Panc1 (cell line): ENCODE measurements around the gene WRAP73. TPM values are rescaled to one million over a fixed set of nuclear protein-coding genes. Genes with fewer than 3 reads are reported as not detected.

Experiments
- ATAC-seq: fragments of 200-7000 bp; cut with Tn5 transposase; 2 replicates; pipeline ENCODE4 v1.9.1; 2020; ENCODE audit warnings: mild to moderate bottlenecking, moderate library complexity
- BruUV-seq: library from RNA; stranded (reverse); fragments of 400-500 nt; replicated peaks from 2 replicates; lab custom pipeline; 2021; lab: Mats Ljungman, UMichigan
- CTCF ChIA-PET: fragments of 300-600 bp; sonication (Branson Sonifier 250); formaldehyde crosslinking; loops from one replicate; lab custom pipeline; 2022; ENCODE audit warnings: antibody characterized with exemption; lab: Charles Lee
- POLR2A ChIA-PET: fragments of 300-600 bp; sonication (Branson Sonifier 250); formaldehyde crosslinking; loops from one replicate; lab custom pipeline; 2022; ENCODE audit warnings: antibody characterized with exemption; lab: Charles Lee
- DNase-seq: peaks from one replicate; pipeline ENCODE4 v3.0.0-alpha.2; 2010; ENCODE audit warnings: low read depth, low spot score
- H3K27ac ChIP-seq: 2 replicates; pipeline ENCODE4 v1.5.1; 2011; ENCODE audit warnings: mild to moderate bottlenecking, low read length, inconsistent platforms
- H3K27me3 ChIP-seq: fragments of 200-500 bp; sonication (Bioruptor generic); 2 replicates; pipeline ENCODE4 v1.6.0; 2014; ENCODE audit warnings: low read length, inconsistent platforms; ENCODE audit not compliant: control insufficient read depth, insufficient read depth
- H3K36me3 ChIP-seq: fragments of 200-500 bp; sonication (Bioruptor generic); 2 replicates; pipeline ENCODE4 v1.5.1; 2014; ENCODE audit warnings: inconsistent platforms, mild to moderate bottlenecking, low read length, moderate library complexity; ENCODE audit not compliant: control insufficient read depth, insufficient read depth
- H3K4me1 ChIP-seq: 2 replicates; pipeline ENCODE4 v1.5.1; 2011; ENCODE audit warnings: inconsistent platforms, mild to moderate bottlenecking, low read length, moderate library complexity; ENCODE audit not compliant: control insufficient read depth, insufficient read depth
- H3K4me3 ChIP-seq, 2 experiments: 2 replicates each; pipeline ENCODE4 v1.5.1; 2011 to 2012; ENCODE audit warnings: low read depth in 2 of 2, low read length in 2 of 2, mild to moderate bottlenecking in 2 of 2, inconsistent platforms in 1 of 2, moderate library complexity in 1 of 2
- H3K9me3 ChIP-seq: fragments of 200-500 bp; sonication (Bioruptor generic); 2 replicates; pipeline ENCODE4 v1.5.1; 2014; ENCODE audit warnings: low read depth, mild to moderate bottlenecking, inconsistent platforms, low read length, moderate library complexity; ENCODE audit not compliant: control insufficient read depth, insufficient read depth
- CTCF ChIP-seq: fragments of 450-650 bp; IDR thresholded peaks from 2 replicates; pipeline ENCODE4 v1.5.1; 2017; ENCODE audit warnings: mild to moderate bottlenecking
- POLR2AphosphoS5 ChIP-seq: IDR thresholded peaks from 2 replicates; pipeline ENCODE4 v1.6.1; 2012; ENCODE audit warnings: mild to moderate bottlenecking, low read depth, low read length, moderate library complexity
- REST ChIP-seq, 2 experiments: IDR thresholded peaks; 2 replicates each; pipeline ENCODE4 v1.6.1; 2011 to 2012; ENCODE audit warnings: low read depth in 2 of 2, control low read depth in 1 of 2, low read length in 1 of 2, mild to moderate bottlenecking in 1 of 2, moderate library complexity in 1 of 2; ENCODE audit not compliant: insufficient read depth in 1 of 2
- SIN3A ChIP-seq: IDR thresholded peaks from 2 replicates; pipeline ENCODE4 v1.6.1; 2012; ENCODE audit warnings: low read depth, mild to moderate bottlenecking, low read length, moderate library complexity, borderline replicate concordance; ENCODE audit not compliant: insufficient read depth
- TCF7L2 ChIP-seq: IDR thresholded peaks from 2 replicates; pipeline ENCODE4 v1.6.1; 2011; ENCODE audit warnings: mild to moderate bottlenecking, low read depth, low read length, inconsistent platforms
- in situ Hi-C: cut with HindIII; loops from 2 replicates; pipeline ENCODE4 v1.10.0; 2016; ENCODE audit warnings: low sequenced_read_pairs, low pct_unique_long_range_greater_than_20kb
- intact Hi-C: fragments of 100-400 bp; cut with micrococcal nuclease; formaldehyde crosslinking; loops from one replicate; pipeline ENCODE4 v1.10.0; 2022; ENCODE audit not compliant: unreplicated experiment
- total RNA-seq: library from RNA; stranded (reverse); gene quantifications from one replicate; pipeline ENCODE4 v1.2.1, GENCODE V29; 2021; ENCODE audit not compliant: unreplicated experiment

The WRAP73 gene
- total RNA-seq, 1 experiment from 2014 or later, result 27.1 TPM

GRCh38 chr1:3697104-3697503 is 47.2 kb upstream of the WRAP73 start:
- Histone ChIP-seq H3K9me3 (no peaks in the 10 kb centered on the region), H3K27me3 (no peaks in the 10 kb centered on the region), H3K4me1 (peaks cover 7% of the 10 kb centered on the region; the same call in 1 of the 2 replicates), H3K4me3 (no peak overlapping the region), H3K36me3 (no peaks in the 10 kb centered on the region), H3K27ac (no peak overlapping the region)
- intact Hi-C loops (no loop called here), in situ Hi-C loops (no loop called here)
- BruUV-seq, result no TSS peak
- ATAC-seq (no peak), DNase-seq (no peak)
- ChIA-PET POLR2A (no interaction called here), CTCF (no interaction called here)
- TF ChIP-seq SIN3A (no peak), POLR2AphosphoS5 (no peak), CTCF (no peak), REST (IDR thresholded peaks at IDR 0.05; ENCODE audit: insufficient read depth in 1 of 2, low read depth in 2 of 2, low read length in 1 of 2) (no peak), TCF7L2 (no peak)

GRCh38 chr1:3696689-3697088 is 46.8 kb upstream of the WRAP73 start:
- Histone ChIP-seq H3K27me3 (no peaks in the 10 kb centered on the region), H3K27ac (no peak overlapping the region), H3K4me3 (no peak overlapping the region), H3K9me3 (no peaks in the 10 kb centered on the region), H3K4me1 (peaks cover 7% of the 10 kb centered on the region; the same call in 1 of the 2 replicates), H3K36me3 (no peaks in the 10 kb centered on the region)
- BruUV-seq, result no TSS peak
- intact Hi-C loops, result no loop called here
- ATAC-seq (no peak), DNase-seq (no peak)
- CTCF ChIA-PET, result no interaction called here
- POLR2A ChIA-PET, result no interaction called here
- no peak for TF ChIP-seq TCF7L2
- TF ChIP-seq CTCF, result no peak
- no peak for TF ChIP-seq POLR2AphosphoS5
- no peak for TF ChIP-seq REST (IDR thresholded peaks at IDR 0.05; ENCODE audit: insufficient read depth in 1 of 2, low read depth in 2 of 2, low read length in 1 of 2)
- no peak for TF ChIP-seq SIN3A
- in situ Hi-C loops, result no loop called here
